Measurements from ENCODE around the gene ST6GALNAC6. TPM values are rescaled to one million over a fixed set of nuclear protein-coding genes. Genes with fewer than 3 reads are reported as not detected.
"Not testable (repeated sequence)": the region's sequence is repeated elsewhere in the genome, so short reads cannot be mapped to it uniquely, and the experiment has no call there.

ST6GALNAC6 gene
- total RNA-seq, 1 donor from 2014 or later: 31.1 TPM

DNA sequence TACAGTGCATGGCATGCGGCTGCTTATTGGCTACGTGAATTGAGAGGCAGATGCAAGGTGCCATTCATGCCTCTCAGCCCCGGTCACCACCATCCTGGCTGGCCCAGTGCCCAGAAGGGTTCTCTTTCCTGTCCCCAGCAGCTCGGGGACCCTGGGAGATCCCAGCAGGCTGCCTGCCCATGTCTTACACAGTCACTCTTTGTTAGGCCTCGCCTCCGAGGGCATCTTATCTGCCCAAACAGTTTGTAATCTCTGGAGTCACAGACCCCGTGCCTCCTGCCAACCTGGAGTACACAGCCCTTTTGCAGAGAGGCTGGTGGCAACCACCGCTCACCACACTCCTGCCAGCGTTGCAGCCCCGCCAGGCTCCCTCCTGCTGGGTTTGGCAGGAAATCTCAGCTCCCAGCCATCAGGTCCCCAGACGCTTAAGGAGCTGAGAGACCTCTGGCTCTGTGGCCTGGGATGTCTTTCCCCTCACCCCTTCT lies 14.9 kb downstream of the ST6GALNAC6 start:
- H3K4me3 Mint-ChIP-seq (ENCODE audit: low read depth): no peak overlapping the region
- no peak overlapping the region for H3K27ac Mint-ChIP-seq
- H3K4me1 Mint-ChIP-seq (ENCODE audit: low read depth): peaks cover 1% of the 10 kb centered on the region
- no peaks in the 10 kb centered on the region for H3K27me3 Mint-ChIP-seq
- H3K36me3 Mint-ChIP-seq (ENCODE audit: insufficient read depth): peaks cover 5% of the 10 kb centered on the region
- no peaks in the 10 kb centered on the region for H3K9me3 Mint-ChIP-seq (ENCODE audit: low read depth)
- TF ChIP-seq, protein P1, sequence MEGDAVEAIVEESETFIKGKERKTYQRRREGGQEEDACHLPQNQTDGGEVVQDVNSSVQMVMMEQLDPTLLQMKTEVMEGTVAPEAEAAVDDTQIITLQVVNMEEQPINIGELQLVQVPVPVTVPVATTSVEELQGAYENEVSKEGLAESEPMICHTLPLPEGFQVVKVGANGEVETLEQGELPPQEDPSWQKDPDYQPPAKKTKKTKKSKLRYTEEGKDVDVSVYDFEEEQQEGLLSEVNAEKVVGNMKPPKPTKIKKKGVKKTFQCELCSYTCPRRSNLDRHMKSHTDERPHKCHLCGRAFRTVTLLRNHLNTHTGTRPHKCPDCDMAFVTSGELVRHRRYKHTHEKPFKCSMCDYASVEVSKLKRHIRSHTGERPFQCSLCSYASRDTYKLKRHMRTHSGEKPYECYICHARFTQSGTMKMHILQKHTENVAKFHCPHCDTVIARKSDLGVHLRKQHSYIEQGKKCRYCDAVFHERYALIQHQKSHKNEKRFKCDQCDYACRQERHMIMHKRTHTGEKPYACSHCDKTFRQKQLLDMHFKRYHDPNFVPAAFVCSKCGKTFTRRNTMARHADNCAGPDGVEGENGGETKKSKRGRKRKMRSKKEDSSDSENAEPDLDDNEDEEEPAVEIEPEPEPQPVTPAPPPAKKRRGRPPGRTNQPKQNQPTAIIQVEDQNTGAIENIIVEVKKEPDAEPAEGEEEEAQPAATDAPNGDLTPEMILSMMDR (IDR thresholded peaks at IDR 0.05; ENCODE audit: unreplicated experiment): no peak
- no peak for DNase-seq (ENCODE audit: low spot score, unreplicated experiment)

DNA sequence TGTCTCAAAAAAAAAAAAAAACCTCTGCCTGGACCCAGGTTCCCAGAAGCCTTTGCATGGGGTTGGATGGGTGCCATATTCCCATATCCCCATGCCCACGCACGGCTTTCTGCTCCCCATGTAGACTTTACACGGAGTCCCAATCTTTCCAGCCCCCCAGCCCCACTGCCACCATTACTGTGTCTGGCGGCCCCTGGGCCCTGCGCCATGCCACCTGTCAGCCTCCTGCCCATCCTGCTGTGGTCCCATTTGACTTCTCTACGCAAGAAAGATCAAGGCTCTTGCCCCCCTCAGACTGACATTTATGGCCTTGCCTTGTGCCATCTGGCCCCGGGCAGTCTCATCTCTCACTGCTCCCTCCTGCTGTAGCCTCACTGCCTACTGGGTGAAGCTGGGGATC lies 15.4 kb downstream of the ST6GALNAC6 start:
- no peak for DNase-seq (ENCODE audit: low spot score, unreplicated experiment)
- H3K27ac Mint-ChIP-seq: no peak overlapping the region

DNA sequence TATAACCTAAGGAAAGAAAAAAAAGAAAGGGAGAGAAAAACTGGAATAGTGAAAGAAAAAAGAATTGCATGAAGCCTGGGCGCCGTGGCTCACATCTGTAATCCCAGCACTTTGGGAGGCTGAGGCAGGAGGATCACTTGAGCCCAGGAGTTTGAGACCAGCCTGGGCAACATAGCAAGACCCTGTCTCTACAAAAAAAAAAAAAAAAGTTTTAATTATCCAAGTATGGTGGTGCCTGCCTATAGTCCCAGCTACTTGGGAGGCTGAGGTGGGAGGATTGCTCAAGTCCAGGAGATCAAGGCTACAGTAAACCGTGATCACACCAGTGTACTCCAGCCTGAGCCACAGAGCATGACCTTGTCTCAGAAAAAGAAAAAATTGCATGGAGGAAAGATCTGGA lies 17.7 kb downstream of the ST6GALNAC6 start:
- DNase-seq (ENCODE audit: low spot score, unreplicated experiment); H3K36me3 Mint-ChIP-seq (ENCODE audit: insufficient read depth); H3K9me3 Mint-ChIP-seq (ENCODE audit: low read depth); H3K4me1 Mint-ChIP-seq (ENCODE audit: low read depth); H3K27me3 Mint-ChIP-seq; H3K27ac Mint-ChIP-seq; H3K4me3 Mint-ChIP-seq (ENCODE audit: low read depth): not testable (repeated sequence)

More for the DNA sequence above, 15.4 kb downstream of the ST6GALNAC6 start:
- Mint-ChIP-seq H3K27me3 (no peaks in the 10 kb centered on the region), H3K36me3 (ENCODE audit: insufficient read depth) (peaks cover 5% of the 10 kb centered on the region), H3K4me1 (ENCODE audit: low read depth) (peaks cover 1% of the 10 kb centered on the region), H3K4me3 (ENCODE audit: low read depth) (no peak overlapping the region), H3K9me3 (ENCODE audit: low read depth) (no peaks in the 10 kb centered on the region)
- TF ChIP-seq, protein P1 (IDR thresholded peaks at IDR 0.05; ENCODE audit: unreplicated experiment): no peak

DNA sequence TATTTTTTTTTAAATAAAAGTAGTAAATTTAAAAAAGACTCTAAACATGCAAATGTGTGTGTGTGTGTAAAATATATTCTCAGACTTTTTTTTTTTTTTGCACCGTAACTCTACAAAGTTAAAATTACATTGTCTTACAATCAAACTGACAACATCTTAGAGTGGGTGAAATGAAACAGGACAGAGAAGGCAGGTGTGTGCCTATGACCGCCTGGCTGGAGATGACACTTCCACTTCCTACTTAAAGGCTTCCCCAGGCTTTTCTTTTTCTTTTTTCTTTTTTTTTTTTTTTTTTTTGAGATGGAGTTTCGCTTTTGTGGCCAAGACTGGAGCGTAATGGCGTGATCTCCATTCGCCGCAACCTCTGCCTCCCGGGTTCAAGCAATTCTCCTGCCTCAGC lies 19.3 kb downstream of the ST6GALNAC6 start:
- no peak for DNase-seq (ENCODE audit: low spot score, unreplicated experiment)

DNA sequence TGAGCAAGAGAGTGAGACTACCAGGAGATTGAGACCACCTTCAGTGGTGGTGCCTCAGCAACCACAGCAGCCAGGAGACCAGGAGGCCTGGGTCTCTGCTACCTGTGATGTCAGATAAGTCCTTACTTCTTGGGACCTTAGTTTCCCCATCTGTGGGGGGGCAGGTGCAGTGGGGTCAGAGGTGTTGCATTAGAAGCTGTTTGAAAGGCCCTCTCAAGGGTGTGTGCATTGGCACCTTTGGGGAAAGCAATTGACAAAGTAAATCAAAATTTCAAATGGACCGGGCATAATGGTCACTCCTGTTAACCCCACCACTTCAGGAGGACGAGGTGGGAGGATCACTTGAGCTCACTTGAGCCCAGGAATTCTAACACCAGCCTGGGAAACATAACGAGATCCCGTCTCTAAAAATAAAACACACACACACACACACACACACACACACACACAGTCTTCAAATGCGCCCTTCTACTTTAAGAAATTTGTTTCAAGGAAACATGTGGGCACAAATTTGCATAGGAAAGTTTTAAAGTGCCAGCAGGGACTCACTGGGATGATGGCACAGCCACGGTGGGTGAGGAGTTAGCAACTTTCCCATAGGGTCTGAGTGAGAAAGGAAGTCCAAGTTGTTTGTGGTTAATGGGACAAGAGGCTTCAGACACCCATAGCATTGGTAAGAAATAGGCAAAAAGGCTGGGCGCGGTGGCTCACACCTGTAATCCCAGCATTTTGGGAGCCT lies 20.6 kb downstream of the ST6GALNAC6 start:
- Mint-ChIP-seq H3K9me3 (ENCODE audit: low read depth) (no peaks in the 10 kb centered on the region), H3K27me3 (no peaks in the 10 kb centered on the region), H3K4me1 (ENCODE audit: low read depth) (peaks cover 2% of the 10 kb centered on the region), H3K36me3 (ENCODE audit: insufficient read depth) (no peaks in the 10 kb centered on the region), H3K27ac (no peak overlapping the region), H3K4me3 (ENCODE audit: low read depth) (no peak overlapping the region)
- TF ChIP-seq, protein P1 (IDR thresholded peaks at IDR 0.05; ENCODE audit: unreplicated experiment): no peak
- no peak for DNase-seq (ENCODE audit: low spot score, unreplicated experiment)

More for the DNA sequence above, 19.3 kb downstream of the ST6GALNAC6 start:
- H3K27me3 Mint-ChIP-seq: no peaks in the 10 kb centered on the region
- no peaks in the 10 kb centered on the region for H3K36me3 Mint-ChIP-seq (ENCODE audit: insufficient read depth)
- H3K4me1 Mint-ChIP-seq (ENCODE audit: low read depth): peaks cover 3% of the 10 kb centered on the region
- H3K27ac Mint-ChIP-seq: no peak overlapping the region
- no peaks in the 10 kb centered on the region for H3K9me3 Mint-ChIP-seq (ENCODE audit: low read depth)
- H3K4me3 Mint-ChIP-seq (ENCODE audit: low read depth): no peak overlapping the region
- TF ChIP-seq, protein P1 (IDR thresholded peaks at IDR 0.05; ENCODE audit: unreplicated experiment): no peak
